Measurements from ENCODE around the gene CDKN2B.

The CDKN2B gene

GRCh38 chr9:21996438-21996837 lies 12.7 kb downstream of the CDKN2B start:
- no peaks in the 10 kb centered on the region for H3K27me3 ChIP-seq (ENCODE audit: insufficient read depth, poor library complexity, severe bottlenecking)
- peaks cover 32% of the 10 kb centered on the region for H3K36me3 ChIP-seq (ENCODE audit: low read depth)
- H3K4me3 ChIP-seq (ENCODE audit: severe bottlenecking), result peak overlapping the region; percentile 79
- ATAC-seq (ENCODE audit: low read depth), result no peak
- peaks cover 24% of the 10 kb centered on the region for H3K4me1 ChIP-seq (ENCODE audit: insufficient read depth, poor library complexity, severe bottlenecking)
- TF ChIP-seq CTCF (IDR thresholded peaks at IDR 0.05; ENCODE audit: poor library complexity, severe bottlenecking), result no peak
- no peak for DNase-seq (ENCODE audit: low spot score)
- H3K27ac ChIP-seq (ENCODE audit: poor library complexity, severe bottlenecking), result peak overlapping the region; percentile 89
- H3K9me3 ChIP-seq (ENCODE audit: severe bottlenecking), result no peaks in the 10 kb centered on the region

DNA sequence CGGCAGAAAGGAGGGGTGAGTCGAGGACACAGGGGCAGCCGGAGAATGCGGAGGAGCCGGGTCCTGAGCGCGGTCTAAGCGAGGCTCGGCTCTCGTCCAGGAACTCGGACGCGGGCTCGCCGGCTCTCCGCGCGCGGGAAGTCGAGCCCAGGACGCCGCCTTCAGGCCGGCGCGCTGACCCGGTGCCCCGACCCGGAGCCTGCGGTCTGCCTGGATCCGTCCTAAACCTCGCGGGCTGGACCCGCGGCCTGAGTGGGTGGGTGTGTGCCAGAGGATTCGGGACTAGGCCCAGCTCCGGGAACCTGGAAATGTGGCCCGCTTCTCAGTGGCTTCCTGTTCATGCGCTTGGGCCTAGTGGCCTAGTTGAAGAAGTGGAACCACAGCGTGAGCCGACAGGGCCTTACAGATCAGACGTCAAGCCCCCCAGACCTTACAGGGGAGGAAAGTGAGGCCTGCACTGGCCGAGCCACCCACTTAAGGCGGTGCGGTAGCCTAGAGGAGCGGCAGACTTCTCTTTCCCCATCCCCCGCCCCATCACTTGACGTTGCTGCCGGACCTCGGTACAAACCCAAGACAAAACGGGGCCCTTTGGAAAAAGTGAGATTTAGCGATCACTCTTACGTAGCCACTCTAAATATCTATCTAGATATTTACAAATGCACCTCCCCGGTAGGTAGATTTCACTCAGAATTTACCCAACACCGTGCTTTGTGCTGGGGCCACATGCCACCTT lies 13.3 kb downstream of the CDKN2B start:
- Histone ChIP-seq H3K36me3 (ENCODE audit: low read depth) (peaks cover 35% of the 10 kb centered on the region), H3K27me3 (ENCODE audit: insufficient read depth, poor library complexity, severe bottlenecking) (no peaks in the 10 kb centered on the region), H3K9me3 (ENCODE audit: severe bottlenecking) (no peaks in the 10 kb centered on the region), H3K4me3 (ENCODE audit: severe bottlenecking) (peak overlapping the region; percentile 79), H3K27ac (ENCODE audit: poor library complexity, severe bottlenecking) (peak overlapping the region; percentile 89), H3K4me1 (ENCODE audit: insufficient read depth, poor library complexity, severe bottlenecking) (peaks cover 19% of the 10 kb centered on the region)
- TF ChIP-seq CTCF (IDR thresholded peaks at IDR 0.05; ENCODE audit: poor library complexity, severe bottlenecking), result no peak
- DNase-seq (ENCODE audit: low spot score) (no peak), ATAC-seq (ENCODE audit: low read depth) (peak; percentile 8)

GRCh38 chr9:21995006-21995665 lies 14.0 kb downstream of the CDKN2B start:
- ATAC-seq (ENCODE audit: low read depth), result peak; percentile 35
- peaks cover 38% of the 10 kb centered on the region for H3K36me3 ChIP-seq (ENCODE audit: low read depth)
- no peak for TF ChIP-seq CTCF (IDR thresholded peaks at IDR 0.05; ENCODE audit: poor library complexity, severe bottlenecking)
- no peaks in the 10 kb centered on the region for H3K9me3 ChIP-seq (ENCODE audit: severe bottlenecking)
- peak overlapping the region; percentile 79 for H3K4me3 ChIP-seq (ENCODE audit: severe bottlenecking)
- peaks cover 20% of the 10 kb centered on the region for H3K4me1 ChIP-seq (ENCODE audit: insufficient read depth, poor library complexity, severe bottlenecking)
- DNase-seq (ENCODE audit: low spot score), result peak; percentile 78
- H3K27ac ChIP-seq (ENCODE audit: poor library complexity, severe bottlenecking), result peak overlapping the region; percentile 89
- no peaks in the 10 kb centered on the region for H3K27me3 ChIP-seq (ENCODE audit: insufficient read depth, poor library complexity, severe bottlenecking)

- H3K36me3 ChIP-seq (ENCODE audit: low read depth), result peaks cover 42% of the 10 kb centered on the region
- no peaks in the 10 kb centered on the region for H3K9me3 ChIP-seq (ENCODE audit: severe bottlenecking)
- H3K27me3 ChIP-seq (ENCODE audit: insufficient read depth, poor library complexity, severe bottlenecking), result no peaks in the 10 kb centered on the region
- H3K27ac ChIP-seq (ENCODE audit: poor library complexity, severe bottlenecking), result peak within 1 kb of the TSS; percentile 89
- DNase-seq (ENCODE audit: low spot score) (peak; percentile 86), ATAC-seq (ENCODE audit: low read depth) (peak; percentile 68)
- peak; percentile 37 for TF ChIP-seq CTCF (IDR thresholded peaks at IDR 0.05; ENCODE audit: poor library complexity, severe bottlenecking)
- peaks cover 25% of the 10 kb centered on the region for H3K4me1 ChIP-seq (ENCODE audit: insufficient read depth, poor library complexity, severe bottlenecking)
- peak within 1 kb of the TSS; percentile 79 for H3K4me3 ChIP-seq (ENCODE audit: severe bottlenecking)
Observed at GRCh38 chr9:21994556-21995005, 14.5 kb downstream of the CDKN2B start, which contains the start of gene CDKN2B-AS1. TSS of gene CDKN2B-AS1 (plus strand) at chr9:21994791.
